ENCODE data around the gene NTRK2.

NTRK2 gene

DNA sequence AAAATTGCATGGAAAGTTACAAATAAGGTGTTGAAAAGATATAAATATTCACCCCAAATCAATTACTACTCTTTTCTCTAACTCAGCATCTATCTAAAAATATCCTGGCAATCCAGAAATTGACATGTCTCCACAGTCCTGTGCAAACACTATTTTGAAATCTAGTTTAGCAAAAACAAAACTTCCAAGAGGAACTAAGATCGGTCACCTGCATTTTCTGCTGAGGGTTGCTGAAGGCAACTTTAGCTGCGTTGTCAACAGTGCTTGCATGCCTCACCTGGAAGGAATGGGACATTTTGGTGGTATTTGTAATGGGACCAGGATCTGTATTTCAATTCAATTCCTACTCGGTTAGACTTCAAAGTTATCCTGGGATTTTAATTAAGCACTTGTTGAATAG is 398.3 kb downstream of the NTRK2 start:
- TF ChIP-seq TAF1 (IDR thresholded peaks at IDR 0.05; ENCODE audit: low read depth): no peak
- no peak for TF ChIP-seq NFIC (IDR thresholded peaks at IDR 0.05)
- no peak for TF ChIP-seq MAX (IDR thresholded peaks at IDR 0.05)
- no peak for TF ChIP-seq YY1 (IDR thresholded peaks at IDR 0.05; ENCODE audit: low read depth)
- TF ChIP-seq FOXM1 (IDR thresholded peaks at IDR 0.05; ENCODE audit: borderline replicate concordance, low read depth): no peak
- no peak for TF ChIP-seq CREB1 (IDR thresholded peaks at IDR 0.05; ENCODE audit: low read depth)
- no peak for TF ChIP-seq EP300 (IDR thresholded peaks at IDR 0.05; ENCODE audit: borderline replicate concordance)
- no peak for TF ChIP-seq EGR1 (IDR thresholded peaks at IDR 0.05)
- TF ChIP-seq, protein P1, sequence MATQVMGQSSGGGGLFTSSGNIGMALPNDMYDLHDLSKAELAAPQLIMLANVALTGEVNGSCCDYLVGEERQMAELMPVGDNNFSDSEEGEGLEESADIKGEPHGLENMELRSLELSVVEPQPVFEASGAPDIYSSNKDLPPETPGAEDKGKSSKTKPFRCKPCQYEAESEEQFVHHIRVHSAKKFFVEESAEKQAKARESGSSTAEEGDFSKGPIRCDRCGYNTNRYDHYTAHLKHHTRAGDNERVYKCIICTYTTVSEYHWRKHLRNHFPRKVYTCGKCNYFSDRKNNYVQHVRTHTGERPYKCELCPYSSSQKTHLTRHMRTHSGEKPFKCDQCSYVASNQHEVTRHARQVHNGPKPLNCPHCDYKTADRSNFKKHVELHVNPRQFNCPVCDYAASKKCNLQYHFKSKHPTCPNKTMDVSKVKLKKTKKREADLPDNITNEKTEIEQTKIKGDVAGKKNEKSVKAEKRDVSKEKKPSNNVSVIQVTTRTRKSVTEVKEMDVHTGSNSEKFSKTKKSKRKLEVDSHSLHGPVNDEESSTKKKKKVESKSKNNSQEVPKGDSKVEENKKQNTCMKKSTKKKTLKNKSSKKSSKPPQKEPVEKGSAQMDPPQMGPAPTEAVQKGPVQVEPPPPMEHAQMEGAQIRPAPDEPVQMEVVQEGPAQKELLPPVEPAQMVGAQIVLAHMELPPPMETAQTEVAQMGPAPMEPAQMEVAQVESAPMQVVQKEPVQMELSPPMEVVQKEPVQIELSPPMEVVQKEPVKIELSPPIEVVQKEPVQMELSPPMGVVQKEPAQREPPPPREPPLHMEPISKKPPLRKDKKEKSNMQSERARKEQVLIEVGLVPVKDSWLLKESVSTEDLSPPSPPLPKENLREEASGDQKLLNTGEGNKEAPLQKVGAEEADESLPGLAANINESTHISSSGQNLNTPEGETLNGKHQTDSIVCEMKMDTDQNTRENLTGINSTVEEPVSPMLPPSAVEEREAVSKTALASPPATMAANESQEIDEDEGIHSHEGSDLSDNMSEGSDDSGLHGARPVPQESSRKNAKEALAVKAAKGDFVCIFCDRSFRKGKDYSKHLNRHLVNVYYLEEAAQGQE (IDR thresholded peaks at IDR 0.05; ENCODE audit: low read depth): no peak
- no peak for TF ChIP-seq CEBPB (IDR thresholded peaks at IDR 0.05)
- no peak for TF ChIP-seq TEAD4 (IDR thresholded peaks at IDR 0.05)
- no peak for TF ChIP-seq ZBTB7A (IDR thresholded peaks at IDR 0.05; ENCODE audit: low read depth)
- no peak for TF ChIP-seq USF1 (IDR thresholded peaks at IDR 0.05)
- no peak for TF ChIP-seq RAD21 (IDR thresholded peaks at IDR 0.05; ENCODE audit: low read depth)
- TF ChIP-seq TCF12 (IDR thresholded peaks at IDR 0.05; ENCODE audit: low read depth): no peak

Data from Ishikawa (cell line).